Aorta (tissue), 5 donors: Measurements from ENCODE around the gene OCEL1. TPM values are rescaled to one million over a fixed set of nuclear protein-coding genes. Genes with fewer than 3 reads are reported as not detected.
"Not testable (repeated sequence)": the region's sequence is repeated elsewhere in the genome, so short reads cannot be mapped to it uniquely, and the experiment has no call there.

Experiments used
- ATAC-seq: fragments of 200-7000 bp; cut with Tn5 transposase; one replicate; pipeline ENCODE4 v1.9.1; 2022; ENCODE audit warnings: moderate library complexity; ENCODE audit not compliant: low FRiP score
- DNase-seq, 2 donors: peaks; one replicate each; pipeline ENCODE4 v3.0.0-alpha.2; 2020
- H3K27ac ChIP-seq, 2 donors: one replicate each; pipeline ENCODE4 v1.5.1; 2013; ENCODE audit warnings: low read length in 2 of 2, mild to moderate bottlenecking in 2 of 2, moderate library complexity in 2 of 2, control low read depth in 1 of 2, inconsistent platforms in 1 of 2, low read depth in 1 of 2
- H3K27me3 ChIP-seq, 2 donors: one replicate each; pipeline ENCODE4 v1.6.1; 2013; ENCODE audit warnings: control low read depth in 1 of 2, low read length in 1 of 2, mild to moderate bottlenecking in 1 of 2, moderate library complexity in 1 of 2; ENCODE audit not compliant: insufficient read depth in 2 of 2, control insufficient read depth in 1 of 2
- H3K36me3 ChIP-seq, 2 donors: one replicate each; pipeline ENCODE4 v1.6.1; 2013; ENCODE audit warnings: control low read depth in 1 of 2, low read length in 1 of 2, mild to moderate bottlenecking in 1 of 2; ENCODE audit not compliant: insufficient read depth in 2 of 2, control insufficient read depth in 1 of 2
- H3K4me1 ChIP-seq, 2 donors: one replicate each; pipeline ENCODE4 v1.6.1; 2013; ENCODE audit warnings: low read length in 2 of 2, control low read depth in 1 of 2, mild to moderate bottlenecking in 1 of 2, moderate library complexity in 1 of 2; ENCODE audit not compliant: insufficient read depth in 2 of 2, control insufficient read depth in 1 of 2
- H3K4me3 ChIP-seq, 2 donors: one replicate each; pipeline ENCODE4 v1.5.1; 2013; ENCODE audit warnings: low read length in 2 of 2, control low read depth in 1 of 2, mild to moderate bottlenecking in 1 of 2
- H3K9me3 ChIP-seq: one replicate; pipeline ENCODE4 v1.6.1; 2013; ENCODE audit warnings: mild to moderate bottlenecking, low read length; ENCODE audit not compliant: control insufficient read depth
- WGBS, 2 donors: extraction: QIAGEN DNeasy Blood & Tissue Kit; methylation state at CpG; one replicate each; pipeline ENCODE4 v1.1.7; 2013; 5-methylcytosine and 5-hydroxymethylcytosine counted together
- intact Hi-C, 2 donors: fragments of 100-400 bp; cut with DNase I; formaldehyde crosslinking; loops; one replicate each; pipeline versions ENCODE4 v1.14.2 to v1.15.0; 2022
- polyA plus RNA-seq, 2 donors: library from polyadenylated mRNA; stranded (reverse); fragments of 200-250 nt; gene quantifications; one replicate each; pipeline ENCODE4 v1.2.3, GENCODE V29; 2013
- total RNA-seq, 2 donors: library from RNA; stranded (reverse); fragmentation: NEBNext Ultra II Directional; extraction: Animal tissue kit (Norgen Biotek cat#: 25700); gene quantifications; one replicate each; pipeline ENCODE4 v1.2.1, GENCODE V29; 2021
- donor health status: healthy with polysubstance abuse.
- donor health status: Bipolar disorder and iron deficiency.
- donor health status: DM: no; HTN: no; CAD: no.
- donor health status: DM: no; HTN: no; CAD: no.
- donor health status: DM: yes; HTN: yes; CAD: no.

Gene OCEL1
- total and polyA plus RNA-seq, 4 donors = 10.2 to 26.2 (median 24.6) TPM

DNA sequence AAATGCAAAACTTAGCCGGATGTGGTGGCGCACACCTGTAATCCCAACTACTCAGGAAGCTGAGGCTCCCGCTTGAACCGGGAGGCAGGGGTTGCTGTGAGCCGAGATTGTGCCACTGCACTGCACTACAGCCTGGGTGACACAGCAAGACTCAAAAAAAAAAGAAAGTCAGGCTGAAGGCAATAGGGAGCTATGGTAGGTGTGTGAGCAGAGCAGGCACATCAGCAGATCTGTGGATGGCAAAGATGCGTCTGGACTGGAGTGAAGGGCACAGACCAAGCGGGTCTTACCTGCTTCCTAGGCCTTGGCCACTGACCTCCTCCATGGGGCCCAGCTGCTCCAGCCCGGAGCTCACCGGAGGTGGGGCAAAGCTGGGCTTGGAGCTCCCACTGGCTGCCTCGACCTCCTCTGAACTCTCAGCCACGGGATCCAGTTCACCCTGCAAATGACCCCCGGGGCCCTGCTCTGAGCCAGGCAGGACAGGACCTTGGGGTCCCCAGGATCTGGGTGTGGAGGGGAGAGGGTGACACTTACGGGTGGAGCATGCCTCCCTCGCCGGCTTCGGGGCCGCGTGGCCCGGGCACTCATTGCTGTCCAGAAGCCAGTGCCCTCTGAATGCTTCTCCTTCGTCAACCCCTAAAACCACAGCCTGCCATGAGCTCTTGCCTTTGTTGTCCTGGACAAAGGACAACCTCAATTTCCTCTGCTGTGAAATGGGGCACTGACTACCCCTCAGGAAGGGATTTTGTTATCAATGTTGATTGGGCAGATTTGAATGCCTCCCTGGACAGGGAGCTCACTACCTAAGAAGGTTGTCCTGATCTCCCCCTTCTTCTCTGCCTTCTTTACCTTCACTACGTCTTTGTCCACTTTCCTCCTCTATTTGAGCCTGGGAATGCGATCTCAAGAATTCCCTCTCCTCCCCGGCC lies 38.0 kb downstream of the OCEL1 start:
- H3K27ac ChIP-seq = no peak overlapping the region

DNA sequence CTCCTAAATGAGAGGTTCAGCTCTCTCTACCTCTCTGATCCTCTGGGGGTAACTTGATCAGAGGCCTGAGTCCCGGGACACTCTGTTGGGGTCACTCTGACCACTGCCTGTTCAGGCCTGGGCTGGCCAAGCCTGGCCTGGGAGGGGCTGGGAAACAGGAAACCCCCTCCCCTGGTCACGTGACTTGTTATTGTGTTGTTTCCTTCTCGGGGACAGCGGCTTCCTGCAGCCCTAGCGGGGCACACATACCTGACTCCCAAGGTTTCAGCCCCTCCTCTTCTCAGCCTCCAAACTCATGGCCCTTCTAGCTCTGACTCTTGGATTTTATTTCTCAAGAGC lies 38.6 kb downstream of the OCEL1 start, which contains the start of gene USHBP1:
TSS of gene USHBP1 (minus strand) at position 105 of the 339 bp plus-strand sequence. CDS start 446 bp downstream, outside the sequence.
- Histone ChIP-seq H3K27me3 (no peaks in the 10 kb centered on the region), H3K9me3 (peaks cover under 1% of the 10 kb centered on the region), H3K4me3 (no peak within 1 kb of the TSS), H3K4me1 (no peaks in the 10 kb centered on the region), H3K27ac (no peak within 1 kb of the TSS), H3K36me3 (no peaks in the 10 kb centered on the region)
- 43% methylated on average over 5 of the region's 5 CpGs for WGBS, 2 donors
- intact Hi-C loops = no loop called here
- no peak for DNase-seq
- no peak for ATAC-seq

More for the DNA sequence above, 38.0 kb downstream of the OCEL1 start:
- no peaks in the 10 kb centered on the region for H3K27me3 ChIP-seq
- H3K4me1 ChIP-seq = no peaks in the 10 kb centered on the region
- DNase-seq (no peak), ATAC-seq (no peak)
- no peaks in the 10 kb centered on the region for H3K36me3 ChIP-seq
- intact Hi-C loops = no loop called here
- WGBS, 2 donors = 89 to 90% methylated on average over 23 of the region's 23 CpGs
- H3K9me3 ChIP-seq = peaks cover 3% of the 10 kb centered on the region
- no peak overlapping the region for H3K4me3 ChIP-seq

DNA sequence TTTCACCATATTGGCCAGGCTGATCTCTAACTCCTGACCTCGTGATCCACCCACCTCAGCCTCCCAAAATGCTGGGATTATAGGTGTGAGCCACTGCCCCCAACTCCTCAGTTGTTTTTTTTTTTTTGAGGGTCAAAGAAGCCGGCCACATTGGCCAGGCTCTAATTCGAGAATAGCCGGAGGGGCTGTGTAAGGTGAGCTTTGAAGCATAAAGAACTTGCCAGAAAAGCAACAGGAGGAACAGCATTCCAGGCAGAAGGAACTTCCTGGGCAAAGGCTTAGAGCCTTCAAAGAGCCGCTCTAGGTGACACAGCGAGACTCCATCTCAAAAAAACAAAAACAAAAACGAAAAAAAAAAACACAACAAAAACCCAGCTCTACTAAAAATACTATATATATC lies 40.0 kb downstream of the OCEL1 start:
- DNase-seq (no peak), ATAC-seq (no peak)
- no peaks in the 10 kb centered on the region for H3K27me3 ChIP-seq
- intact Hi-C loops = no loop called here
- no peaks in the 10 kb centered on the region for H3K36me3 ChIP-seq
- H3K9me3 ChIP-seq = no peaks in the 10 kb centered on the region
- 88 to 90% methylated on average over 7 of the region's 7 CpGs for WGBS, 2 donors
- H3K4me1 ChIP-seq = no peaks in the 10 kb centered on the region
- no peak overlapping the region for H3K27ac ChIP-seq
- H3K4me3 ChIP-seq = no peak overlapping the region

DNA sequence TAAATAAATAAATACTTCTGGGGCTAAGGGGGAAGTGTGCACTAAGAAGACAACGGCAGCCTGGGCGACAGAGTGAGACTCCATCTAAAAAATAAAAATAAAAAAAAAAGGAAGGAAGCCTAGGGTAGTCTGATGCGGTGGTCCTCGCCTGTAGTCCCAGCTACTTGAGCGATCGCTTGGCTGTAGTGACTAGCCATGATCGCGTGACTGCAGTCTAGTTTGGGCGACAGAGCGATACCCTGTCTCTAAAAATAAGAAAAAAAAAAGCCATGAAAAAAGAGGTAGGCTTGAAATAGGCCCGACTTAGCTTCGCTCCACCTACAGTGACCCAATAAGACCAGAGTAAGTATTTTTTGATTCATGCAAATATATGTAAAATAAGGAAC lies 40.6 kb downstream of the OCEL1 start:
- no peak for ATAC-seq
- Histone ChIP-seq H3K27ac (no peak overlapping the region), H3K4me1 (no peaks in the 10 kb centered on the region), H3K36me3 (peaks cover 0 to 2% of the 10 kb centered on the region in 2 donors), H3K9me3 (no peaks in the 10 kb centered on the region), H3K4me3 (no peak overlapping the region), H3K27me3 (no peaks in the 10 kb centered on the region)
- WGBS, 2 donors = 65 to 73% methylated on average over 12 of the region's 12 CpGs
- intact Hi-C loops = no loop called here
- no peak for DNase-seq

- Histone ChIP-seq H3K4me1 (no peaks in the 10 kb centered on the region), H3K4me3 (peak within 1 kb of the TSS; percentile 60 to 77), H3K27ac (peak within 1 kb of the TSS in 1 of 2 donors; percentile 16), H3K27me3 (no peaks in the 10 kb centered on the region), H3K36me3 (peaks cover 0 to 2% of the 10 kb centered on the region in 2 donors), H3K9me3 (no peaks in the 10 kb centered on the region)
- DNase-seq (peak; percentile 96 to 97), ATAC-seq (peak; percentile 98)
- intact Hi-C loops = no loop called here
- WGBS, 2 donors = 0% methylated on average over 27 of the region's 27 CpGs
Measured at GRCh38 chr19:17266975-17267788, 41.2 kb downstream of the OCEL1 start, which contains the start of gene BABAM1. Gene BABAM1, plus strand, starts transcription at chr19:17267443. Its CDS starts 1,364 bp downstream, at chr19:17268807.

DNA sequence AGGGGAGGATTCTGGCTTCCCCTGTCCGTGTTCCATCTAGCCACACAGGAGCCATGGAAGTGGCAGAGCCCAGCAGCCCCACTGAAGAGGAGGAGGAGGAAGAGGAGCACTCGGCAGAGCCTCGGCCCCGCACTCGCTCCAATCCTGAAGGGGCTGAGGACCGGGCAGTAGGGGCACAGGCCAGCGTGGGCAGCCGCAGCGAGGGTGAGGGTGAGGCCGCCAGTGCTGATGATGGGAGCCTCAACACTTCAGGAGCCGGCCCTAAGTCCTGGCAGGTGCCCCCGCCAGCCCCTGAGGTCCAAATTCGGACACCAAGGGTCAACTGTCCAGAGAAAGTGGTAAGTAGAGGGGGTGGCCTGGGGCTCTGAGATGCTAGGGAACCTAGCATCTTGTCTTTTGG lies 42.7 kb downstream of the OCEL1 start:
- Histone ChIP-seq H3K27me3 (no peaks in the 10 kb centered on the region), H3K27ac (no peak overlapping the region), H3K4me1 (no peaks in the 10 kb centered on the region), H3K36me3 (peaks cover 0 to 6% of the 10 kb centered on the region in 2 donors), H3K9me3 (no peaks in the 10 kb centered on the region), H3K4me3 (no peak overlapping the region)
- DNase-seq = no peak
- intact Hi-C loops = no loop called here
- no peak for ATAC-seq
- 91 to 92% methylated on average over 13 of the region's 13 CpGs for WGBS, 2 donors

GRCh38 chr19:17274892-17275291 lies 48.9 kb downstream of the OCEL1 start:
- H3K27me3 ChIP-seq, H3K4me1 ChIP-seq, intact Hi-C loops, H3K27ac ChIP-seq, ATAC-seq, H3K9me3 ChIP-seq, H3K4me3 ChIP-seq, DNase-seq: not testable (repeated sequence)
- WGBS, 2 donors = 95 to 99% methylated on average over 3 of the region's 3 CpGs
- H3K36me3 ChIP-seq = peaks cover 0 to 15% of the 10 kb centered on the region in 2 donors

DNA sequence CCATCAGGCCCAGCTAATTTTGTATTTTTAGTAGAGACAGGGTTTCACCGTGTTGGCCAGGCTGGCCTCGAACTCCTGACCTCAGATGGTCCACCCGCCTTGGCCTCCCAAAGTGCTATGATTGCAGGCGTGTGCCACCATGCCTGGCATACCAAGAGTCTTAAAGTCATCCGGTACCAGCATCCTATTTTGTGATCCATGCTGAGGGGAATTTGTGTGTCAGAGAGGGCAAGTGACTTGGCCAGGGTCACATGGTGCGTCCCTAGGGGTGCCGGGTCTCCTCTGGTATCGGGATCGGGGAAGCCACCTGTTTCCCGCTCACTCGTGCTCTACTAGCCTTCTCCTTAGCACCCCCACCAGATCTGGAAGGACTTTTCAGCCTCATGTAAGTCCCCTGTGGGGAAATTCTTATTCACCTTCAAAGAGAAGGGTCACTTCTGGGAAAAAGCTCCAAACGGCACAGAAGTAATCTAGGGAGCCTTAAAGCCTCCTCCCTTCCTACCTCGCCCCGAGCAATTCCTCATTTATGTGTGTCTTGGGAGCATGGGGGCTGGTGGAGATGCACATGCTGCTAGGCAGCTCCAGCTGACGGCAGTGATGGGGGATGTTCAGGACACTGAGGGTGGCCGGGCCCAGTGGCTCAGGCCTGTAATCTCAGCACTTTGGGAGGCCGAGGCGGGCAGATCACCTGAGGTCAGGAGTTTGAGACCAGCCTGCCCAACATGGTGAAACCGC lies 49.6 kb downstream of the OCEL1 start:
- Histone ChIP-seq H3K4me3 (no peak overlapping the region), H3K36me3 (peaks cover 0 to 15% of the 10 kb centered on the region in 2 donors), H3K9me3 (no peaks in the 10 kb centered on the region), H3K27ac (no peak overlapping the region), H3K4me1 (no peaks in the 10 kb centered on the region), H3K27me3 (no peaks in the 10 kb centered on the region)
- DNase-seq (no peak), ATAC-seq (no peak)
- intact Hi-C loops = no loop called here
- WGBS, 2 donors = 88 to 90% methylated on average over 19 of the region's 19 CpGs
